ENCODE measurements around the gene B4GALT2. TPM values are rescaled to one million over a fixed set of nuclear protein-coding genes. Genes with fewer than 3 reads are reported as not detected.

The B4GALT2 gene
- total and polyA plus RNA-seq, 9 of the 15 experiments (the other 6 are each of a cell fraction or from before 2014, with no cell fraction given): 1.3 to 86.8 (median 43.8) TPM

DNA sequence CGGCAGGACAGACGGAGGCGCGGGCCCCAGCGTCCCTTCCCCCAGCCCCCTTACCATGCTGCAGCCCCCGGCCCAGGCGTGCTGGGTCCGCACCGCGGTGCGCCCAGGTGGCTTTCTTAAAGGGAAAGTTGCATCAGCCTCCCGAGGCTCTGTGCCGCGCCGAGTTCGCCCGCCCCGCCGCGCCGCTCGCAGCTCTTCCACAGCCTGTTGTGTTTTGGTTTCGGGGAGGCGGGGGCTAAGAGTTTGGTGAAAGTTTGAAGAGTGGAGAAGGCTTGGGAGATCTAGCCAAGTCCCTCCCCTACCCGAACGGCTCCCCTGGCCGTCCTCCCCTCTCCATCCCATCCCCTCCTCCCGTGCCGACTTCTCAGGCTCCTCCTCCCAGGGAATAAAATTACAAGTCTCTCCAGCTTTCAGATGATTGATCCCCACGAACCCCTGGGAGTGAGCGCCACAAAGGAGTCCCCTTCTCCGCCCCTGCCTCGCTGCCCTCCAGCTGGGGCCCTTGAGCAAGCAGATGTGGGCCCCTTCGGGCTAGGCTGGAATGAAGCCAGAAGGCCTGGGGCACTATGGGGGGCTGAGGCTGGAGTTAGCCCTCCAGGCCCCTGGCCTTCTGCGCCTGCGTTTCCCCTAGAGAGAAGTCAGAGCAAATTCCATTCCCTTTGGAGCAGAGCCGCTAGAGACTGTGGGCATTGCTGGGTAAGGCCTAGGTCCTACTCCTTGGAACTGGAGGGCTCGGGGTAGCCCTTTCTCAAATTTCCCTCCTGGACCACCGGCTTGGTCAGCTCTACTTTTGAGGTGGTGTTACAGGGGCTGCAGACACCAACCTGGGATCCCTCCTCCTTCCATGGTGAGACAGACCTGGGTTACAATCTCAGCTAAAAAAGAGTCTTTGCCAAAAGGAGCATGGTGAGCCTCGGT, 52.5 kb downstream of the B4GALT2 start, which contains the start of gene SLC6A9 (continued):
- TF ChIP-seq, protein P1, sequence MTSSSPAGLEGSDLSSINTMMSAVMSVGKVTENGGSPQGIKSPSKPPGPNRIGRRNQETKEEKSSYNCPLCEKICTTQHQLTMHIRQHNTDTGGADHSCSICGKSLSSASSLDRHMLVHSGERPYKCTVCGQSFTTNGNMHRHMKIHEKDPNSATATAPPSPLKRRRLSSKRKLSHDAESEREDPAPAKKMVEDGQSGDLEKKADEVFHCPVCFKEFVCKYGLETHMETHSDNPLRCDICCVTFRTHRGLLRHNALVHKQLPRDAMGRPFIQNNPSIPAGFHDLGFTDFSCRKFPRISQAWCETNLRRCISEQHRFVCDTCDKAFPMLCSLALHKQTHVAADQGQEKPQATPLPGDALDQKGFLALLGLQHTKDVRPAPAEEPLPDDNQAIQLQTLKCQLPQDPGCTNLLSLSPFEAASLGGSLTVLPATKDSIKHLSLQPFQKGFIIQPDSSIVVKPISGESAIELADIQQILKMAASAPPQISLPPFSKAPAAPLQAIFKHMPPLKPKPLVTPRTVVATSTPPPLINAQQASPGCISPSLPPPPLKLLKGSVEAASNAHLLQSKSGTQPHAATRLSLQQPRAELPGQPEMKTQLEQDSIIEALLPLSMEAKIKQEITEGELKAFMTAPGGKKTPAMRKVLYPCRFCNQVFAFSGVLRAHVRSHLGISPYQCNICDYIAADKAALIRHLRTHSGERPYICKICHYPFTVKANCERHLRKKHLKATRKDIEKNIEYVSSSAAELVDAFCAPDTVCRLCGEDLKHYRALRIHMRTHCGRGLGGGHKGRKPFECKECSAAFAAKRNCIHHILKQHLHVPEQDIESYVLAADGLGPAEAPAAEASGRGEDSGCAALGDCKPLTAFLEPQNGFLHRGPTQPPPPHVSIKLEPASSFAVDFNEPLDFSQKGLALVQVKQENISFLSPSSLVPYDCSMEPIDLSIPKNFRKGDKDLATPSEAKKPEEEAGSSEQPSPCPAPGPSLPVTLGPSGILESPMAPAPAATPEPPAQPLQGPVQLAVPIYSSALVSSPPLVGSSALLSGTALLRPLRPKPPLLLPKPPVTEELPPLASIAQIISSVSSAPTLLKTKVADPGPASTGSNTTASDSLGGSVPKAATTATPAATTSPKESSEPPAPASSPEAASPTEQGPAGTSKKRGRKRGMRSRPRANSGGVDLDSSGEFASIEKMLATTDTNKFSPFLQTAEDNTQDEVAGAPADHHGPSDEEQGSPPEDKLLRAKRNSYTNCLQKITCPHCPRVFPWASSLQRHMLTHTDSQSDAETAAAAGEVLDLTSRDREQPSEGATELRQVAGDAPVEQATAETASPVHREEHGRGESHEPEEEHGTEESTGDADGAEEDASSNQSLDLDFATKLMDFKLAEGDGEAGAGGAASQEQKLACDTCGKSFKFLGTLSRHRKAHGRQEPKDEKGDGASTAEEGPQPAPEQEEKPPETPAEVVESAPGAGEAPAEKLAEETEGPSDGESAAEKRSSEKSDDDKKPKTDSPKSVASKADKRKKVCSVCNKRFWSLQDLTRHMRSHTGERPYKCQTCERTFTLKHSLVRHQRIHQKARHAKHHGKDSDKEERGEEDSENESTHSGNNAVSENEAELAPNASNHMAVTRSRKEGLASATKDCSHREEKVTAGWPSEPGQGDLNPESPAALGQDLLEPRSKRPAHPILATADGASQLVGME (CRISPR knock-in tag; IDR thresholded peaks at IDR 0.05): no peak
- TF ChIP-seq HLTF (IDR thresholded peaks at IDR 0.05) (no peak; the same call in 1 of the 2 replicates), SMARCA5 (IDR thresholded peaks at IDR 0.05) (no peak), ZNF696 (CRISPR knock-in tag; conservative IDR thresholded peaks at IDR 0.05) (no peak), MAZ (CRISPR knock-in tag; conservative IDR thresholded peaks at IDR 0.05 in 1 of 2, IDR thresholded peaks at IDR 0.05 in 1 of 2) (peak; percentile 11 to 51; a peak in 2 of 4 replicates), GABPB1 (CRISPR knock-in tag; IDR thresholded peaks at IDR 0.05) (no peak; the same call in 1 of the 2 replicates), CAMTA2 (CRISPR knock-in tag; conservative IDR thresholded peaks at IDR 0.05) (no peak), EWSR1 (IDR thresholded peaks at IDR 0.05; ENCODE audit: borderline replicate concordance, low read depth, partially characterized antibody) (no peak)
- TF ChIP-seq, protein P2, sequence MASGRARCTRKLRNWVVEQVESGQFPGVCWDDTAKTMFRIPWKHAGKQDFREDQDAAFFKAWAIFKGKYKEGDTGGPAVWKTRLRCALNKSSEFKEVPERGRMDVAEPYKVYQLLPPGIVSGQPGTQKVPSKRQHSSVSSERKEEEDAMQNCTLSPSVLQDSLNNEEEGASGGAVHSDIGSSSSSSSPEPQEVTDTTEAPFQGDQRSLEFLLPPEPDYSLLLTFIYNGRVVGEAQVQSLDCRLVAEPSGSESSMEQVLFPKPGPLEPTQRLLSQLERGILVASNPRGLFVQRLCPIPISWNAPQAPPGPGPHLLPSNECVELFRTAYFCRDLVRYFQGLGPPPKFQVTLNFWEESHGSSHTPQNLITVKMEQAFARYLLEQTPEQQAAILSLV (tag; IDR thresholded peaks at IDR 0.05): 0 out of 2 replicates have a peak, but pooled peaks have one; percentile 34
- TF ChIP-seq, protein P3, sequence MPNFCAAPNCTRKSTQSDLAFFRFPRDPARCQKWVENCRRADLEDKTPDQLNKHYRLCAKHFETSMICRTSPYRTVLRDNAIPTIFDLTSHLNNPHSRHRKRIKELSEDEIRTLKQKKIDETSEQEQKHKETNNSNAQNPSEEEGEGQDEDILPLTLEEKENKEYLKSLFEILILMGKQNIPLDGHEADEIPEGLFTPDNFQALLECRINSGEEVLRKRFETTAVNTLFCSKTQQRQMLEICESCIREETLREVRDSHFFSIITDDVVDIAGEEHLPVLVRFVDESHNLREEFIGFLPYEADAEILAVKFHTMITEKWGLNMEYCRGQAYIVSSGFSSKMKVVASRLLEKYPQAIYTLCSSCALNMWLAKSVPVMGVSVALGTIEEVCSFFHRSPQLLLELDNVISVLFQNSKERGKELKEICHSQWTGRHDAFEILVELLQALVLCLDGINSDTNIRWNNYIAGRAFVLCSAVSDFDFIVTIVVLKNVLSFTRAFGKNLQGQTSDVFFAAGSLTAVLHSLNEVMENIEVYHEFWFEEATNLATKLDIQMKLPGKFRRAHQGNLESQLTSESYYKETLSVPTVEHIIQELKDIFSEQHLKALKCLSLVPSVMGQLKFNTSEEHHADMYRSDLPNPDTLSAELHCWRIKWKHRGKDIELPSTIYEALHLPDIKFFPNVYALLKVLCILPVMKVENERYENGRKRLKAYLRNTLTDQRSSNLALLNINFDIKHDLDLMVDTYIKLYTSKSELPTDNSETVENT (CRISPR knock-in tag; IDR thresholded peaks at IDR 0.05): no peak

Data from K562 (cell line).